Measurements from ENCODE around the gene FUT4.

- no peak for TF ChIP-seq HDAC2 (IDR thresholded peaks at IDR 0.05)
- TF ChIP-seq REST (IDR thresholded peaks at IDR 0.05): no peak
- TF ChIP-seq CTCF (IDR thresholded peaks at IDR 0.05): no peak
- TF ChIP-seq ESRRA (IDR thresholded peaks at IDR 0.05; ENCODE audit: borderline replicate concordance, low read length): no peak
- TF ChIP-seq RFX5 (IDR thresholded peaks at IDR 0.05): no peak
- no peak for TF ChIP-seq POLR2A (IDR thresholded peaks at IDR 0.05; ENCODE audit: low read length)
- no peak for TF ChIP-seq ELK1 (IDR thresholded peaks at IDR 0.05; ENCODE audit: low read depth, low read length)
- no peak for TF ChIP-seq KDM1A (IDR thresholded peaks at IDR 0.05; ENCODE audit: low read depth)
- TF ChIP-seq JUN (IDR thresholded peaks at IDR 0.05): no peak
- no peak for TF ChIP-seq CBX2 (IDR thresholded peaks at IDR 0.05; ENCODE audit: borderline replicate concordance, low read depth)
These were observed 42.8 kb downstream of the FUT4 start for GRCh38 chr11:94586546-94586945.
